ENCODE data around the gene UGP2.

GRCh38 chr2:63863707-63864106 is 22.0 kb downstream of the UGP2 start:
- TF ChIP-seq ARNT (IDR thresholded peaks at IDR 0.05): no peak
- no peak for TF ChIP-seq ELF4 (IDR thresholded peaks at IDR 0.05)
- TF ChIP-seq LEF1 (IDR thresholded peaks at IDR 0.05; ENCODE audit: borderline replicate concordance): no peak
- TF ChIP-seq FOXM1 (IDR thresholded peaks at IDR 0.05; ENCODE audit: borderline replicate concordance): no peak
- no peak for TF ChIP-seq BHLHE40 (IDR thresholded peaks at IDR 0.05; ENCODE audit: borderline replicate concordance)
- TF ChIP-seq ZNF384 (IDR thresholded peaks at IDR 0.05): no peak
- TF ChIP-seq FOXA1 (IDR thresholded peaks at IDR 0.05): no peak
